Measurements from ENCODE around the gene JAZF1. TPM values are rescaled to one million over a fixed set of nuclear protein-coding genes. Genes with fewer than 3 reads are reported as not detected.

Gene JAZF1
- total and polyA plus RNA-seq, 8 donors = 4.0 to 13.9 (median 6.0) TPM

DNA sequence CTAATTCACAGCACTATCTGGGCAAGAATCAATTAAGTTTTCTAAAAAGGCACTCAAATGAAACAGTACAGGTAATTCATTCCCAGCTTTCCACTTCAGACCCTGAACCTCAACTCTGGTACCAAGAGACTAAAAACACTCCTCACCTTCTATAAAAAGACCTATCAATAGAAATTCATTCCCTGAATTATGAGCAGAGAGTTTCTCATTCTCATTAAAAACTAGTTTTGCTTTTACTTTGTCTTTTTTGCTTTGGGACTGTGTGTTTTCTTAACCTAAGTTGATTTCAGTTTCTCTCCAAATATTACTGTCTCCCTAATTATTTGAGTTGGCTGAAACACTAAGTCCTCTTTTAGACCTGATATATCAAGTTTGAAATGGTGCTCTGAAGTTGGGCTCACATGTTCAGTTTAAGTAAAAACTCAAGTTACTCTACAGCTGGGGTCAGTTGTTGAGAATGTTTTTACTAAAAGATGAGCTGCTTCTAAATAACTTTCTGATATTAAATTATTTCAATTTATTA, 189.5 kb downstream of the JAZF1 start:
- Histone ChIP-seq H3K4me3 (no peak overlapping the region), H3K36me3 (no peaks in the 10 kb centered on the region), H3K27ac (no peak overlapping the region), H3K4me1 (peaks cover 5 to 15% (median 12%) of the 10 kb centered on the region in 3 donors), H3K9me3 (no peaks in the 10 kb centered on the region), H3K27me3 (no peaks in the 10 kb centered on the region)
- intact Hi-C loops (cut with DNase I) = no loop called here
- DNase-seq (no peak), FAIRE-seq (no peak), ATAC-seq (no peak)
- TF ChIP-seq, protein P1, sequence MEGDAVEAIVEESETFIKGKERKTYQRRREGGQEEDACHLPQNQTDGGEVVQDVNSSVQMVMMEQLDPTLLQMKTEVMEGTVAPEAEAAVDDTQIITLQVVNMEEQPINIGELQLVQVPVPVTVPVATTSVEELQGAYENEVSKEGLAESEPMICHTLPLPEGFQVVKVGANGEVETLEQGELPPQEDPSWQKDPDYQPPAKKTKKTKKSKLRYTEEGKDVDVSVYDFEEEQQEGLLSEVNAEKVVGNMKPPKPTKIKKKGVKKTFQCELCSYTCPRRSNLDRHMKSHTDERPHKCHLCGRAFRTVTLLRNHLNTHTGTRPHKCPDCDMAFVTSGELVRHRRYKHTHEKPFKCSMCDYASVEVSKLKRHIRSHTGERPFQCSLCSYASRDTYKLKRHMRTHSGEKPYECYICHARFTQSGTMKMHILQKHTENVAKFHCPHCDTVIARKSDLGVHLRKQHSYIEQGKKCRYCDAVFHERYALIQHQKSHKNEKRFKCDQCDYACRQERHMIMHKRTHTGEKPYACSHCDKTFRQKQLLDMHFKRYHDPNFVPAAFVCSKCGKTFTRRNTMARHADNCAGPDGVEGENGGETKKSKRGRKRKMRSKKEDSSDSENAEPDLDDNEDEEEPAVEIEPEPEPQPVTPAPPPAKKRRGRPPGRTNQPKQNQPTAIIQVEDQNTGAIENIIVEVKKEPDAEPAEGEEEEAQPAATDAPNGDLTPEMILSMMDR (IDR thresholded peaks at IDR 0.05) = no peak

DNA sequence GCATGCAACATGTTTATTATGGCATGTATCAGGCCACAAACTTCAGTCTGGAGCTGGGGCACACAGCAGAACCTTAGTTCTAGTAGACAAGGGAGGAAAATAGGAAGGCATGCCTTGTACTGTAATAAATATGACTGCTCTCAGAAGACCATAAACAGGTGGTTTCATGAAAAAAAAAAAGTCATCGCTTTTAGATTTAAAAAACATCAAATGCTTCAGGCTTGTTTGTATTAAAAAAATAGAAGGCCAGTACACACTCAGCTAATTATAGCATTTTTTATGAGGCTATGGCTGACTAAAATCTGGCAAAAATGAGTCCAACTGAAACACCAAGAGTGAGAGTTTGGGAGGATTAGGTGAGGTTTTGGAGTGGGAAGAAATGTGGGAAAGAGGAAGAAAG, 204.1 kb downstream of the JAZF1 start:
- ATAC-seq = no peak
- TF ChIP-seq, protein P1 (IDR thresholded peaks at IDR 0.05) = no peak
- Histone ChIP-seq H3K4me3 (no peak overlapping the region), H3K4me1 (no peaks in the 10 kb centered on the region), H3K9me3 (no peaks in the 10 kb centered on the region), H3K27ac (no peak overlapping the region), H3K27me3 (no peaks in the 10 kb centered on the region), H3K36me3 (no peaks in the 10 kb centered on the region)
- no peak for FAIRE-seq
- WGBS, 2 donors = 94 to 98% methylated on average over 1 of the region's 1 CpG
- intact Hi-C loops (cut with DNase I) = no loop called here
- DNase-seq = no peak

DNA sequence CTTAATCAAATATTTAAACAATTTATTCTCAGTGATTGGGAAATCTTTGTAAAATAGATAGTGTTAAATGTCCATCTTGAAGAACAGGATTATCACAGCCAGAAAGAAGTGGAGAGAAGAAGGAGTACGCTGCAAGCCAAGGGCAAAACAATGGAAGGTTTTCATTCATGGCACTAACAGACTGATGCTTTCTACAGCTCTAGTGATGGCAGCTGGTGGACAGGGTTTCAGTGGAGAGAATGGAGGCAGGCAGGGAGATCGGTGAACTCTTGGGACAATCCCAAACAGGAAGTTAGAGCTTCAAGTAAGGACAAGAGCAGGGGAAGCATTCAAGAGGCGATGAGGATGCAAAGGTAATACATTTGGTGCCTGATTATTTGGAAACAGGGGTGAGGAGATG, 207.0 kb downstream of the JAZF1 start:
- Histone ChIP-seq H3K27me3 (no peaks in the 10 kb centered on the region), H3K36me3 (no peaks in the 10 kb centered on the region), H3K4me1 (no peaks in the 10 kb centered on the region), H3K4me3 (no peak overlapping the region), H3K27ac (no peak overlapping the region), H3K9me3 (no peaks in the 10 kb centered on the region)
- no peak for FAIRE-seq
- WGBS, 2 donors = 94 to 96% methylated on average over 3 of the region's 3 CpGs
- TF ChIP-seq, protein P1 (IDR thresholded peaks at IDR 0.05) = no peak
- ATAC-seq = no peak
- DNase-seq = no peak
- intact Hi-C loops (cut with DNase I) = no loop called here

DNA sequence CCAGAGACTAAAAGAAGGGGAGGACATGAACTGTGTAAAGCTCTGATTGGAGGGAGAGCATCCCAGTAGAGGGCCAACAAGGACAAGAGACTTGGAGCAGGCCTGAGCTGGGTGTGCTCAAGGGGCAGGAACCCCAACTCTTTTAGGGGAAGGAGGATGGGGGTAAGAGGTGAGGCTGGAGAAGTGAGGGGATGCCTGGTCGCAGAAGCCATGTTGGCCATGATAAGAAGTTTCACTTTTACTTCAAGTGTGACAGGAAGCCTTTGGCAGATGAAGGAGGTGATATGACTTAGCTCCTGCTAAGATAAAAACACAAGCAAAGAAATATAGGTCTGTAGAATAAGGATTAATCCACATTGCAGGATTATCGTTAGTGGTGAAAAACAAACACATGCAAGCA, 208.3 kb downstream of the JAZF1 start:
- FAIRE-seq = no peak
- intact Hi-C loops (cut with DNase I) = no loop called here
- no peak overlapping the region for H3K4me3 ChIP-seq
- no peak for ATAC-seq
- H3K4me1 ChIP-seq = no peaks in the 10 kb centered on the region
- 81 to 95% methylated on average over 2 of the region's 2 CpGs for WGBS, 2 donors
- H3K27me3 ChIP-seq = no peaks in the 10 kb centered on the region
- no peaks in the 10 kb centered on the region for H3K9me3 ChIP-seq
- no peak overlapping the region for H3K27ac ChIP-seq
- TF ChIP-seq, protein P1 (IDR thresholded peaks at IDR 0.05) = no peak
- H3K36me3 ChIP-seq = no peaks in the 10 kb centered on the region
- no peak for DNase-seq

DNA sequence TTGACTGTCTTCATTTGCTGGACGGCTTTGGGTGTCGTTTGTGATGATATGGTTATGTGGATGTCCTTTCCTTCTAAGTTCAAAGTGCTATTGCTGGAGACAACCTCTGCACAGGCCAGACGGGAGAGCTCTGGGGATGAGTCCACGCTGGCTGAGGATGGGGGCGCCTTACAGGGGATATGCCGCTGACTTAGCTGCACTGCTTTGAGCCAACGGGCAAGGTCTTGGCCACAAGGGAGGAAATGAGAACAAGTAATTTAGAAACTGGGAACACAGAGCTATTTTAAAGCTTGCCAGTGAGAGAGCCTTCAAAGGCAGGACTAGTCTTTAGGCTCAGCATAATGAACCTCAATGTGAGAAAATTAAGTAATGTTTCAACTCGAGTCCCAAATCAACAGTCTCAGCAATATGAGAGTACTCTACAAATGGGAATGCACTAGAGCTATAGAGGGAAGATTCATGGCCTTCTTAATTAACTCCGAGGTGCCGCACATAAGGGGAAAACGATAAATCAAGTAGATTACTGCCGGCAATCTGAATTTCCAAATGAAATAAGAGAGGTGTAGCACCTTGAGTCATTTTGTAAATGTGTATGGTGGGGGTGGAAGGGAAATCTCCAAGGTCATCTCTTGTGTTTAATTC, 209.3 kb downstream of the JAZF1 start:
- 93 to 94% methylated on average over 12 of the region's 12 CpGs for WGBS, 2 donors
- Histone ChIP-seq H3K36me3 (no peaks in the 10 kb centered on the region), H3K27ac (no peak overlapping the region), H3K9me3 (no peaks in the 10 kb centered on the region), H3K4me1 (no peaks in the 10 kb centered on the region), H3K27me3 (no peaks in the 10 kb centered on the region), H3K4me3 (no peak overlapping the region)
- TF ChIP-seq, protein P1 (IDR thresholded peaks at IDR 0.05) = no peak
- no peak for ATAC-seq
- FAIRE-seq = no peak
- DNase-seq = no peak
- intact Hi-C loops (cut with DNase I) = no loop called here

Measured in pancreas (tissue), 10 donors.